Measurements from ENCODE around the gene BNC1. TPM values are rescaled to one million over a fixed set of nuclear protein-coding genes. Genes with fewer than 3 reads are reported as not detected.

BNC1 gene
- total and polyA plus RNA-seq, 2 of the 4 experiments (the other 2 are of a cell fraction) = 0.38 to 0.54 TPM

DNA sequence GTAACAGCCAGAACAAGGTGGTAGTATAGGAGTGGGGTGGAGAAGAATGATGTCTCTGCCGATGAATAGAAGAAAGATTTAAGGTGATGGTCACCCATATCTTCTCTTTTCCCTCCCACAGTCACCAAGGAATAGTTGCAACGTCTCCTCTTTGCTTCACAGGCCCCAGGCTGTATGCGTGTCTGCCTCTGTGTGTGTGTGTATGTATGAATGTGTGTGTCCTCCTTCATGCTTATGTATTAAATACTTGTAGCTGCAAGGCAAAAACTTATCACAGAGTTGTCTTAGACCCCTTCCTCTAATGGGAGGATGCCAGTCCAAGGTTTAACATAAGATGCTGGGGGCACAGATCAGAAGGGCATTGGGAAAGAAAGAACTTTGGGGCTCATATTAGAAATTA lies 19.1 kb upstream of the BNC1 start:
- H2BK120ac ChIP-seq (ENCODE audit: low read depth, low read length) = no peak overlapping the region
- WGBS, 2 experiments (ENCODE audit: extremely low coverage in 2 of 2, insufficient read length in 1 of 2) = no CpG with 5 or more reads among the region's 3 CpGs
- in situ Hi-C loops (cut with MboI; ENCODE audit: low sequenced_read_pairs) (no loop called here), dilution Hi-C loops (cut with HindIII; ENCODE audit: low sequenced_read_pairs, unreplicated experiment) (no loop called here), intact Hi-C loops (cut with micrococcal nuclease) (loop anchor here (2.0 kb wide), 1 partner anchor 15 kb away; no protein-coding TSS in a partner anchor)
- DNase-seq (no peak), ATAC-seq (ENCODE audit: low read depth) (no peak)
- no peaks in the 10 kb centered on the region for H3K36me3 ChIP-seq (ENCODE audit: control insufficient read depth, insufficient read depth, low read length)
- no peak overlapping the region for H2BK15ac ChIP-seq (ENCODE audit: low read depth, low read length)
- peaks cover 10% of the 10 kb centered on the region; the same call in 1 of the 2 replicates for H3K4me1 ChIP-seq (ENCODE audit: control insufficient read depth, insufficient read depth, low read length)
- no peak overlapping the region for H3K27ac ChIP-seq (ENCODE audit: insufficient read depth, low read length)
- H2BK5ac ChIP-seq (ENCODE audit: low read depth, low read length, poor library complexity, severe bottlenecking) = no peak overlapping the region
- no peak overlapping the region for H2AFZ ChIP-seq (replicated peaks; ENCODE audit: low read length, poor library complexity)
- no peak overlapping the region for H3K56ac ChIP-seq (ENCODE audit: extremely low read depth, insufficient read depth, low read length)
- H3K9me1 ChIP-seq (ENCODE audit: insufficient read depth, low read length) = 0 out of 2 replicates have a peak, but pooled peaks cover 4% of the 10 kb centered on the region
- no peak overlapping the region for H3K4me2 ChIP-seq (ENCODE audit: low read depth, low read length)
- no peaks in the 10 kb centered on the region for H4K20me1 ChIP-seq (ENCODE audit: insufficient read depth, low read length)
- H3K9me3 ChIP-seq (ENCODE audit: control insufficient read depth, insufficient read depth, low read length) = no peaks in the 10 kb centered on the region
- H4K8ac ChIP-seq (ENCODE audit: low read depth in 2 of 2, low read length in 2 of 2) = no peak overlapping the region
- TF ChIP-seq FOS (IDR thresholded peaks at IDR 0.05; ENCODE audit: low read depth, low read length) (no peak), CHD1 (IDR thresholded peaks at IDR 0.05; ENCODE audit: low read depth, low read length) (no peak), MXI1 (IDR thresholded peaks at IDR 0.05; ENCODE audit: borderline replicate concordance, low read depth, low read length) (no peak), POLR2A (IDR thresholded peaks at IDR 0.05; ENCODE audit: low read depth, low read length) (no peak), MAZ (IDR thresholded peaks at IDR 0.05; ENCODE audit: borderline replicate concordance, low read depth, low read length) (no peak)
- TF ChIP-seq, protein P1, sequence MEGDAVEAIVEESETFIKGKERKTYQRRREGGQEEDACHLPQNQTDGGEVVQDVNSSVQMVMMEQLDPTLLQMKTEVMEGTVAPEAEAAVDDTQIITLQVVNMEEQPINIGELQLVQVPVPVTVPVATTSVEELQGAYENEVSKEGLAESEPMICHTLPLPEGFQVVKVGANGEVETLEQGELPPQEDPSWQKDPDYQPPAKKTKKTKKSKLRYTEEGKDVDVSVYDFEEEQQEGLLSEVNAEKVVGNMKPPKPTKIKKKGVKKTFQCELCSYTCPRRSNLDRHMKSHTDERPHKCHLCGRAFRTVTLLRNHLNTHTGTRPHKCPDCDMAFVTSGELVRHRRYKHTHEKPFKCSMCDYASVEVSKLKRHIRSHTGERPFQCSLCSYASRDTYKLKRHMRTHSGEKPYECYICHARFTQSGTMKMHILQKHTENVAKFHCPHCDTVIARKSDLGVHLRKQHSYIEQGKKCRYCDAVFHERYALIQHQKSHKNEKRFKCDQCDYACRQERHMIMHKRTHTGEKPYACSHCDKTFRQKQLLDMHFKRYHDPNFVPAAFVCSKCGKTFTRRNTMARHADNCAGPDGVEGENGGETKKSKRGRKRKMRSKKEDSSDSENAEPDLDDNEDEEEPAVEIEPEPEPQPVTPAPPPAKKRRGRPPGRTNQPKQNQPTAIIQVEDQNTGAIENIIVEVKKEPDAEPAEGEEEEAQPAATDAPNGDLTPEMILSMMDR (conservative IDR thresholded peaks at IDR 0.05; ENCODE audit: low read depth, low read length) = no peak
- no peak overlapping the region for H2AK5ac ChIP-seq (ENCODE audit: low read depth, low read length)
- H3K4me3 ChIP-seq (ENCODE audit: insufficient read depth, low read depth, low read length) = no peak overlapping the region
- ChIA-PET POLR2A (ENCODE audit: unreplicated experiment) (no interaction called here), CTCF (no interaction called here)
- no peak overlapping the region for H4K91ac ChIP-seq (ENCODE audit: insufficient read depth, low read depth, low read length)
- no peak overlapping the region for H2AK9ac ChIP-seq (replicated peaks; ENCODE audit: low read depth, low read length, poor library complexity)
- no peak overlapping the region for H3K14ac ChIP-seq (replicated peaks; ENCODE audit: low read depth, low read length)
- H3K79me1 ChIP-seq (ENCODE audit: low read depth in 1 of 2, low read length in 2 of 2) = no peaks in the 10 kb centered on the region
- H4K5ac ChIP-seq (ENCODE audit: low read depth, low read length) = no peak overlapping the region
- H2BK20ac ChIP-seq (ENCODE audit: low read depth, low read length) = no peak overlapping the region
- no peaks in the 10 kb centered on the region; the same call in 1 of the 2 replicates for H3K27me3 ChIP-seq (ENCODE audit: control insufficient read depth, insufficient read depth, low read length)
- BruUV-seq (replicated peaks) = no TSS peak
- H3K23ac ChIP-seq (ENCODE audit: low read depth, low read length) = no peak overlapping the region
- H3K18ac ChIP-seq (ENCODE audit: low read depth, low read length) = no peak overlapping the region
- H3K4ac ChIP-seq (ENCODE audit: low read depth, low read length) = no peak overlapping the region
- no peak overlapping the region for H3K9ac ChIP-seq (ENCODE audit: low read depth, low read length)

Data from IMR-90 (cell line).